Endothelial cell of umbilical vein (primary cell): ENCODE results near the gene PTPRCAP.

Experiments used
- CTCF ChIP-seq, 2 donors: IDR thresholded peaks; 1 replicate in 1 of 2; 2 replicates in 1 of 2; pipeline ENCODE4 v1.5.1; 2011; ENCODE audit warnings: low read length in 2 of 2, mild to moderate bottlenecking in 2 of 2, moderate library complexity in 2 of 2, control low read depth in 1 of 2, inconsistent platforms in 1 of 2, low read depth in 1 of 2; ENCODE audit not compliant: insufficient read depth in 1 of 2; ENCODE audit errors: extremely low read depth in 1 of 2
- EZH2 ChIP-seq: IDR thresholded peaks from 2 replicates; pipeline ENCODE4 v1.6.1; 2012; ENCODE audit warnings: borderline replicate concordance, low read depth, mild to moderate bottlenecking, moderate library complexity, low read length, inconsistent platforms; ENCODE audit not compliant: severe bottlenecking
- FOS ChIP-seq: IDR thresholded peaks from 2 replicates; pipeline ENCODE4 v1.6.1; 2011; ENCODE audit warnings: mild to moderate bottlenecking, low read length, moderate library complexity, borderline replicate concordance; ENCODE audit not compliant: insufficient read depth
- GATA2 ChIP-seq: IDR thresholded peaks from 2 replicates; pipeline ENCODE4 v1.7.0; 2011; ENCODE audit warnings: low read depth, mild to moderate bottlenecking, moderate library complexity, mixed read lengths, low read length; ENCODE audit not compliant: insufficient read length, insufficient read depth
- JUN ChIP-seq: IDR thresholded peaks from 2 replicates; pipeline ENCODE4 v1.6.1; 2011; ENCODE audit warnings: borderline replicate concordance, low read depth; ENCODE audit not compliant: insufficient read length, insufficient read depth
- MAX ChIP-seq: IDR thresholded peaks from 2 replicates; pipeline ENCODE4 v1.6.1; 2011; ENCODE audit not compliant: insufficient read depth, insufficient read length
- MYC ChIP-seq: IDR thresholded peaks from one replicate; pipeline ENCODE4 v1.6.1; 2011; ENCODE audit warnings: mild to moderate bottlenecking, low read depth, low read length
- POLR2A ChIP-seq: IDR thresholded peaks from 2 replicates; pipeline ENCODE4 v1.6.1; 2012; ENCODE audit warnings: low read depth, mild to moderate bottlenecking, control low read depth, low read length
- POLR2AphosphoS5 ChIP-seq: IDR thresholded peaks from 2 replicates; pipeline ENCODE4 v1.6.1; 2012; ENCODE audit warnings: low read depth, mild to moderate bottlenecking, control low read depth, low read length, moderate library complexity; ENCODE audit not compliant: insufficient read depth

GRCh38 chr11:67400251-67400941, 37.1 kb downstream of the PTPRCAP start:
- no peak for TF ChIP-seq POLR2A
- TF ChIP-seq CTCF (IDR thresholded peaks at IDR 0.05; ENCODE audit: extremely low read depth in 1 of 2, insufficient read depth in 1 of 2, low read depth in 1 of 2, low read length in 2 of 2) = no peak
- TF ChIP-seq POLR2AphosphoS5 = no peak
- TF ChIP-seq EZH2 = no peak
- no peak for TF ChIP-seq JUN
- no peak for TF ChIP-seq MAX
- TF ChIP-seq MYC = no peak
- no peak for TF ChIP-seq GATA2
- TF ChIP-seq FOS = no peak
